ENCODE results near the gene GRK1.
A peak's percentile ranks its signal among the peaks of the same experiment; 100 is the strongest.
"Not testable (repeated sequence)": the region's sequence is repeated elsewhere in the genome, so short reads cannot be mapped to it uniquely, and the experiment has no call there.

The GRK1 gene

DNA sequence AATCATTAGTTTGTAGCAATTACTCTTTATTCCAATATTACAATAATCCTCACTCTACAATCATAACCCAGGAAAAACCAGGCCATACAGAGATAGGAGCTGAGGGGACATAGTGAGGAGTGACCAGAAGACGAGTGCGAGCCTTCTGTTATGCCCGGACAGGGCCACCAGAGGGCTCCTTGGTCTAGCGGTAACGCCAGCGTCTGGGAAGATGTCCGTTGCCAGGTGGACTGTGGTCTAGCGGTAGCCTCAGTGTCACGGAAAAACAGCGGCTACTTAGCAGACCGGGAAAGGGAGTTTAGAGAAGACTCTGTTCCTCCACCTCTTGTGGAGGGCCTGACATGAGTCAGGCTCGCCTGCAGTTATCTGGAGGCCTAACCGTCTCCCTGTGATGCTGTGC is 45.5 kb upstream of the GRK1 start:
- H3K36me3 Mint-ChIP-seq (ENCODE audit: low read depth), result peaks cover 77% of the 10 kb centered on the region
- TF ChIP-seq, protein P1, sequence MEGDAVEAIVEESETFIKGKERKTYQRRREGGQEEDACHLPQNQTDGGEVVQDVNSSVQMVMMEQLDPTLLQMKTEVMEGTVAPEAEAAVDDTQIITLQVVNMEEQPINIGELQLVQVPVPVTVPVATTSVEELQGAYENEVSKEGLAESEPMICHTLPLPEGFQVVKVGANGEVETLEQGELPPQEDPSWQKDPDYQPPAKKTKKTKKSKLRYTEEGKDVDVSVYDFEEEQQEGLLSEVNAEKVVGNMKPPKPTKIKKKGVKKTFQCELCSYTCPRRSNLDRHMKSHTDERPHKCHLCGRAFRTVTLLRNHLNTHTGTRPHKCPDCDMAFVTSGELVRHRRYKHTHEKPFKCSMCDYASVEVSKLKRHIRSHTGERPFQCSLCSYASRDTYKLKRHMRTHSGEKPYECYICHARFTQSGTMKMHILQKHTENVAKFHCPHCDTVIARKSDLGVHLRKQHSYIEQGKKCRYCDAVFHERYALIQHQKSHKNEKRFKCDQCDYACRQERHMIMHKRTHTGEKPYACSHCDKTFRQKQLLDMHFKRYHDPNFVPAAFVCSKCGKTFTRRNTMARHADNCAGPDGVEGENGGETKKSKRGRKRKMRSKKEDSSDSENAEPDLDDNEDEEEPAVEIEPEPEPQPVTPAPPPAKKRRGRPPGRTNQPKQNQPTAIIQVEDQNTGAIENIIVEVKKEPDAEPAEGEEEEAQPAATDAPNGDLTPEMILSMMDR (IDR thresholded peaks at IDR 0.05), result peak; percentile 26
- not testable (repeated sequence) for H3K27me3 Mint-ChIP-seq (ENCODE audit: low read depth, poor library complexity); H3K4me3 Mint-ChIP-seq; DNase-seq; H3K27ac Mint-ChIP-seq
- peaks cover 22% of the 10 kb centered on the region for H3K4me1 Mint-ChIP-seq
- peaks cover 29% of the 10 kb centered on the region for H3K9me3 Mint-ChIP-seq

DNA sequence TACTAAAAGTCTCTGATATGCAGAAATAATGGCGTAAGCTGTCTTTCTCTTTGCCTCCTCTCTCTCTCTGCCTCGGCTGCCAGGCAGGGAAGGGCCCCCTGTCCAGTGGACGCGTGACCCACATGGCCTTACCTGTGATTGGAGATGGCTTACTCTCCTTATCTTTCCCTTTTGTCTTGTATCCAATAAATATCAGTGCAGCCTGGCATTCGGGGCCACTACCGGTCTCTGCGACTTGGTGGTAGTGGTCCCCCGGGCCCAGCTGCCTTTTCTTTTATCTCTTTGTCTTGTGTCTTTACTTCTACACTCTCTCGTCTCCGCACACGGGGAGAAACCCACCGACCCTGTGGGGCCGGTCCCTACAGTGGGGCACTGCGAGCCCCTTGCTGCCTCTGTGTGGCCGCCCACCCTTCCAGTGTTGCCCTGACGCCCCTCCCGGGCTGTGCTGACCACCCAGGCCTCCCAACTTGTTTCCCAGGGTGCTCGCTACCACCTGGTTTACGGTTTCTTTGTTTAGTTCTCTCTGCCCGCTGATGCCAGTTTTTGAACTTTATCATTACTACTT is 45.0 kb upstream of the GRK1 start:
- Mint-ChIP-seq H3K9me3 (peaks cover 29% of the 10 kb centered on the region), H3K4me1 (peaks cover 21% of the 10 kb centered on the region), H3K36me3 (ENCODE audit: low read depth) (peaks cover 82% of the 10 kb centered on the region)
- not testable (repeated sequence) for DNase-seq; H3K27ac Mint-ChIP-seq; H3K27me3 Mint-ChIP-seq (ENCODE audit: low read depth, poor library complexity); H3K4me3 Mint-ChIP-seq

DNA sequence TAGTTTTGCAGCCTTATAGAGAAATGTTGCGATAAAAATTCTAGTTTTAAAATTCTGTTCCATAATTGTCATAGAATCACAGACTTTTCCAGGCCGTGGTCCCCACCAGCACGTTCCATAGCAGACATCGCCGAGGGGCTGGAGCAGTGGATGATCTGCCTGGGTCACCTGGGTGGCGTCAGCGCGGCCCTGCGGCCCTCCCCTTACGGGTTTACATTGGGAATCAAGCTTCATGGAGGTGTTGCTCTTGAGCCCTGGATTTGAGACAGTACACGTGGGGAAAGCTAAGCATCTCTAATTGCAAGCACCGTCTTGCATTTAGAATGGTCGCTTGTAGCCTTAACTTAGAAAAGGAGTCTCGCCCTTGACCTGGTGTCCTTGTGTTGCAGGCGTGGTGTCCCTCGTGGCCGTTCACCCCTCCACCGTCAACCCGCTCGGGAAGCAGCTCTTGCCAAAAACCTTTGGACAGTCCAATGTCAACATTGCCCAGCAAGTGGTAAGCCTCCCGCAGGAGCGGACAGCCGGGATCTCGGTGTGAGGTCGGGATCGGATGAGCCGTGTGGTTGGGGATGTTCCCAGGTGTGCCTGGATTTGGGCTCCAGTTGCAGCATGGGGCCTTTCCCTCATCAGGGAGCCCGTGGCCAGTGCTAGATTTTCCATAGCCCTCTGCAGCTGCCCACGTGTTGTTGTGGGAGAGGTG is 44.1 kb upstream of the GRK1 start:
- Mint-ChIP-seq H3K9me3 (peaks cover 29% of the 10 kb centered on the region), H3K4me1 (peaks cover 20% of the 10 kb centered on the region), H3K36me3 (ENCODE audit: low read depth) (peaks cover 86% of the 10 kb centered on the region), H3K4me3 (no peak overlapping the region), H3K27ac (no peak overlapping the region), H3K27me3 (ENCODE audit: low read depth, poor library complexity) (peaks cover 3% of the 10 kb centered on the region)
- no peak for DNase-seq
- TF ChIP-seq, protein P1 (IDR thresholded peaks at IDR 0.05), result no peak

DNA sequence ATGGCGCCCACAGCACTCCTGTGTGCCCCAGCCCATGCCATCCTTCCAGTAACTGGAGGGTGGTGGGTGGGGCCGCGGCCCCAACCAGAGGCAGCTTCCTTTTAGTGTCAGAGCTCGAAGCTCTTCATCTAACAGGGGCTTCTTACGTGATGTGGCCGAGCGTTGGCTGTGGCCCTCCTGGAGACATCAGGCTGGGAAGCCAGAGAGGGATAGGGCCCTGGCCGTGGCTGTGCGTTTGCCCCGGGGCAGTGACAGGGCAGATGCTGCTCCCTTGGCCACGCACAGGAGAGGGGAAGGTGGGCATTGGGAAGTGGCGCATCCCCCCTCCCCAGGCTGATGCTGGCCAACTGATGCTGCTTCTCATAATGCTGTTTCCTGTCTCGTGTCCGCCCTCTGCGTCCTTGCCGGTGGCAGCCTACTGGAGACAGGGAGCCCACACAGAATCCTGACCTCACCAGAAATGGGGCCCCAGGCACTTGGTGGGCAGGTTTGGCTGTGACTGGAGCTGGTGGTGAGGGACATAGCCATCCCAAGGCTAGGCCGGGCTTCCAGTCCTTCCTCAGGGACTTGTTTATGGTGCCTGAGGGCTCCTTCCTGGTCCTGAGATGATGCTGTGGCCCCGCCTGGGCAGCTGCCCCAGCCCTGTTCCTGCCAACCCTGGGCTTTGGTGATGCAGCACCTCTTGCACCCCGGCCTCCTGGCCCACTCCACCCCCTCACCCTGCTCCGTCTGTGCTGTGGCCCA is 43.4 kb upstream of the GRK1 start:
- H3K4me1 Mint-ChIP-seq, result peaks cover 16% of the 10 kb centered on the region
- H3K27ac Mint-ChIP-seq, result no peak overlapping the region
- peaks cover 84% of the 10 kb centered on the region for H3K36me3 Mint-ChIP-seq (ENCODE audit: low read depth)
- TF ChIP-seq, protein P1 (IDR thresholded peaks at IDR 0.05), result no peak
- peaks cover 3% of the 10 kb centered on the region for H3K27me3 Mint-ChIP-seq (ENCODE audit: low read depth, poor library complexity)
- H3K9me3 Mint-ChIP-seq, result peaks cover 29% of the 10 kb centered on the region
- DNase-seq, result no peak
- H3K4me3 Mint-ChIP-seq, result no peak overlapping the region

DNA sequence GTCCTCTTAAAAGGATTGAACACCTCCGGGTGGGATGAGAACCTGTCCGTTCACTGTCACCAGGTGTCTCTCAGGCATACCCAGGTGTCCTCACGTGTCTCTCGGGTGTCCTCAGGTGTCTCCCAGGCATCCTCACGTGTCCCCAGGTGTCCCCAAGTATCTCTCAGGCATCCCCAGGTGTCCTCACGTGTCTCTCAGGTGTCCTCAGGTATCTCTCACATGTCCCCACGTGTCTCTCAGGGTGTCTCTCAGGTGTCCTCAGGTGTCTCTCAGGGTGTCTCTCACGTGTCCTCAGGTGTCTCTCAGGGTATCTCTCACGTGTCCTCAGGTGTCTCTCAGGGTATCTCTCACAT is 42.8 kb upstream of the GRK1 start:
- H3K4me1 Mint-ChIP-seq, result peaks cover 15% of the 10 kb centered on the region

DNA sequence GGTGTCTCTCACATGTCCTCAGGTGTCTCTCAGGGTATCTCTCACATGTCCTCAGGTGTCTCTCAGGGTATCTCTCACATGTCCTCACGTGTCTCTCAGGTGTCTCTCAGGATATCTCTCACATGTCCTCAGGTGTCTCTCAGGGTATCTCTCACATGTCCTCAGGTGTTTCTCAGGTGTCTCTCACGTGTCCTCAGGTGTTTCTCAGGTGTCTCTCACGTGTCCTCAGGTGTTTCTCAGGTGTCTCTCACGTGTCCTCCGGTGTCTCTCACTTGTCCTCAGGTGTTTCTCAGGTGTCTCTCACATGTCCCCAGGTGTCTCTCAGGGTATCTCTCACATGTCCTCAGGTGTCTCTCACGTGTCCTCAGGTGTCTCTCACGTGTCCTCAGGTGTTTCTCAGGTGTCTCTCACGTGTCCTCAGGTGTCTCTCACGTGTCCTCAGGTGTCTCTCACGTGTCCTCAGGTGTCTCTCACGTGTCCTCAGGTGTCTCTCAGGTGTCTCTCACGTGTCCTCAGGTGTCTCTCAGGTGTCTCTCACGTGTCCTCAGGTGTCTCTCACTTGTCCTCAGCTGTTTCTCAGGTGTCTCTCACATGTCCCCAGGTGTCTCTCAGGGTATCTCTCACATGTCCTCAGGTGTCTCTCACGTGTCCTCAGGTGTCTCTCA is 42.2 kb upstream of the GRK1 start:
- H3K36me3 Mint-ChIP-seq (ENCODE audit: low read depth), result peaks cover 88% of the 10 kb centered on the region
- H3K27me3 Mint-ChIP-seq (ENCODE audit: low read depth, poor library complexity); DNase-seq; H3K4me3 Mint-ChIP-seq; H3K27ac Mint-ChIP-seq: not testable (repeated sequence)
- peaks cover 15% of the 10 kb centered on the region for H3K4me1 Mint-ChIP-seq
- peaks cover 29% of the 10 kb centered on the region for H3K9me3 Mint-ChIP-seq

More for the DNA sequence above, 42.8 kb upstream of the GRK1 start:
- peaks cover 29% of the 10 kb centered on the region for H3K9me3 Mint-ChIP-seq
- peaks cover 83% of the 10 kb centered on the region for H3K36me3 Mint-ChIP-seq (ENCODE audit: low read depth)
- no peak for DNase-seq
- H3K27me3 Mint-ChIP-seq (ENCODE audit: low read depth, poor library complexity), result peaks cover 3% of the 10 kb centered on the region
- no peak overlapping the region for H3K27ac Mint-ChIP-seq
- TF ChIP-seq, protein P1 (IDR thresholded peaks at IDR 0.05), result no peak
- no peak overlapping the region for H3K4me3 Mint-ChIP-seq
